WERI-Rb-1 (cell line): ENCODE results near the gene EDARADD.

Source experiments
- DNase-seq: peaks from one replicate; pipeline ENCODE4 v3.0.0-alpha.2; 2020
- H3K27ac ChIP-seq: fragments of 250-450 bp; sonication (Bioruptor Pico); 2 replicates; pipeline ENCODE4 v1.5.1; 2020; ENCODE audit warnings: mild to moderate bottlenecking, moderate library complexity
- H3K27me3 ChIP-seq: fragments of 250-450 bp; sonication (Bioruptor Pico); 2 replicates; pipeline ENCODE4 v1.5.1; 2021; ENCODE audit warnings: mild to moderate bottlenecking, low read depth, moderate library complexity; ENCODE audit not compliant: insufficient read depth, severe bottlenecking
- H3K36me3 ChIP-seq: fragments of 250-450 bp; sonication (Bioruptor Pico); 2 replicates; pipeline ENCODE4 v1.5.1; 2020; ENCODE audit warnings: mild to moderate bottlenecking, moderate library complexity
- H3K4me3 ChIP-seq: 2 replicates; pipeline ENCODE4 v1.5.1; 2011; ENCODE audit warnings: low read depth, mild to moderate bottlenecking, control low read depth, low read length
- H3K9me3 ChIP-seq: fragments of 250-450 bp; sonication (Bioruptor Pico); 2 replicates; pipeline ENCODE4 v1.5.1; 2021; ENCODE audit warnings: mild to moderate bottlenecking, moderate library complexity; ENCODE audit not compliant: severe bottlenecking
- CTCF ChIP-seq: IDR thresholded peaks from 2 replicates; pipeline ENCODE4 v1.5.1; 2011; ENCODE audit warnings: low read depth, mild to moderate bottlenecking, control low read depth, inconsistent platforms, low read length

Gene EDARADD

GRCh38 chr1:236440373-236440772, 46.3 kb downstream of the EDARADD start:
- H3K4me3 ChIP-seq, result no peak overlapping the region
- peaks cover 5% of the 10 kb centered on the region for H3K9me3 ChIP-seq
- TF ChIP-seq CTCF, result no peak
- no peaks in the 10 kb centered on the region for H3K27me3 ChIP-seq
- no peaks in the 10 kb centered on the region for H3K36me3 ChIP-seq
- DNase-seq, result no peak
- H3K27ac ChIP-seq, result no peak overlapping the region

GRCh38 chr1:236450779-236451178, 56.7 kb downstream of the EDARADD start:
- no peak overlapping the region for H3K4me3 ChIP-seq
- no peak overlapping the region for H3K27ac ChIP-seq
- DNase-seq, result no peak
- TF ChIP-seq CTCF, result no peak
- no peaks in the 10 kb centered on the region for H3K9me3 ChIP-seq
- no peaks in the 10 kb centered on the region for H3K36me3 ChIP-seq
- no peaks in the 10 kb centered on the region for H3K27me3 ChIP-seq

- Histone ChIP-seq H3K27ac (no peak overlapping the region), H3K9me3 (no peaks in the 10 kb centered on the region), H3K36me3 (no peaks in the 10 kb centered on the region), H3K4me3 (no peak overlapping the region), H3K27me3 (no peaks in the 10 kb centered on the region)
- DNase-seq, result peak; percentile 46
- peak; percentile 86 for TF ChIP-seq CTCF
These were observed 57.8 kb downstream of the EDARADD start for GRCh38 chr1:236451796-236452373.

GRCh38 chr1:236455243-236455642, 61.2 kb downstream of the EDARADD start:
- Histone ChIP-seq H3K36me3 (no peaks in the 10 kb centered on the region), H3K9me3 (no peaks in the 10 kb centered on the region), H3K4me3 (no peak overlapping the region), H3K27ac (no peak overlapping the region), H3K27me3 (no peaks in the 10 kb centered on the region)
- no peak for TF ChIP-seq CTCF
- no peak for DNase-seq

- no peak for TF ChIP-seq CTCF
- Histone ChIP-seq H3K4me3 (no peak overlapping the region), H3K27ac (no peak overlapping the region), H3K9me3 (no peaks in the 10 kb centered on the region), H3K27me3 (no peaks in the 10 kb centered on the region), H3K36me3 (no peaks in the 10 kb centered on the region)
- no peak for DNase-seq
These were observed 63.7 kb downstream of the EDARADD start for GRCh38 chr1:236457775-236458174.

- H3K9me3 ChIP-seq, result no peaks in the 10 kb centered on the region
- no peaks in the 10 kb centered on the region for H3K36me3 ChIP-seq
- no peaks in the 10 kb centered on the region for H3K27me3 ChIP-seq
- no peak overlapping the region for H3K27ac ChIP-seq
- no peak for DNase-seq
- H3K4me3 ChIP-seq, result no peak overlapping the region
- no peak for TF ChIP-seq CTCF
These were observed 64.9 kb downstream of the EDARADD start for GRCh38 chr1:236458996-236459395.
